GM12878 (cell line): Measurements from ENCODE around the gene SHC1. TPM values are rescaled to one million over a fixed set of nuclear protein-coding genes. Genes with fewer than 3 reads are reported as not detected.

ENCODE experiments used
- BCL11A ChIP-seq: IDR thresholded peaks from 2 replicates; pipeline ENCODE4 v1.6.1; 2011; ENCODE audit warnings: low read depth, low read length
- BRCA1 ChIP-seq: IDR thresholded peaks from 2 replicates; pipeline ENCODE4 v1.6.1; 2011; ENCODE audit warnings: low read depth, low read length, improper control_type of control experiment
- EGR1 ChIP-seq, 2 experiments: IDR thresholded peaks; 1 replicate in 1 of 2; 2 replicates in 1 of 2; pipeline ENCODE4 v1.6.1; 2011 to 2012; ENCODE audit warnings: low read depth in 2 of 2, low read length in 2 of 2, borderline replicate concordance in 1 of 2, mild to moderate bottlenecking in 1 of 2, moderate library complexity in 1 of 2
- GATAD2B ChIP-seq: fragments of 450-650 bp; conservative IDR thresholded peaks from 2 replicates; pipeline ENCODE4 v1.6.1; 2017; ENCODE audit warnings: low read depth, mild to moderate bottlenecking, moderate library complexity
- LARP7 ChIP-seq: fragments of 450-650 bp; IDR thresholded peaks from 2 replicates; pipeline ENCODE4 v1.6.1; 2017; ENCODE audit warnings: mild to moderate bottlenecking
- MXI1 ChIP-seq: fragments of 150-350 bp; IDR thresholded peaks from 2 replicates; pipeline ENCODE4 v1.6.1; 2011; ENCODE audit warnings: low read depth, mild to moderate bottlenecking, inconsistent platforms, low read length, improper control_type of control experiment
- NFYB ChIP-seq: IDR thresholded peaks from 2 replicates; pipeline ENCODE4 v1.6.1; 2011; ENCODE audit warnings: low read depth, mild to moderate bottlenecking, low read length, improper control_type of control experiment, moderate library complexity; ENCODE audit not compliant: insufficient read depth
- NR2C1 ChIP-seq: fragments of 450-650 bp; IDR thresholded peaks from 2 replicates; pipeline ENCODE4 v1.6.1; 2017; ENCODE audit warnings: antibody characterized with exemption, mild to moderate bottlenecking, moderate library complexity
- POLR2A ChIP-seq: IDR thresholded peaks from 2 replicates; pipeline ENCODE4 v1.6.1; 2011; ENCODE audit warnings: low read depth, mild to moderate bottlenecking, low read length
- RB1 ChIP-seq: fragments of 450-650 bp; formaldehyde crosslinking; IDR thresholded peaks from 2 replicates; pipeline ENCODE4 v1.6.1; 2017; ENCODE audit warnings: mild to moderate bottlenecking, borderline replicate concordance
- RELA ChIP-seq: fragments of 450-650 bp; IDR thresholded peaks from 2 replicates; pipeline ENCODE4 v1.8.0; 2014; ENCODE audit warnings: borderline replicate concordance; ENCODE audit not compliant: partially characterized antibody
- SMAD5 ChIP-seq: IDR thresholded peaks from 2 replicates; pipeline ENCODE4 v1.6.1; 2016; ENCODE audit warnings: antibody characterized with exemption, low read depth
- TAF1 ChIP-seq: IDR thresholded peaks from 2 replicates; pipeline ENCODE4 v1.6.1; 2011; ENCODE audit warnings: mild to moderate bottlenecking, low read depth, low read length, borderline replicate concordance
- ZNF274 ChIP-seq: IDR thresholded peaks from one replicate; pipeline ENCODE4 v1.8.0; 2011; ENCODE audit not compliant: insufficient read length, insufficient read depth
- polyA plus RNA-seq, 11 experiments: library from polyadenylated mRNA; depleted of rRNA in 4 of 11; unstranded in 6 of 11; stranded (reverse) in 5 of 11; fragments of >200 nt; fragmentation: Nextera tagmentation in 4 of 11; fragmentation: Illumina TruSeq in 1 of 11; extraction: Ambion mirVana in 4 of 11; extraction: Trizol in 1 of 11; gene quantifications; 1 replicate in 1 of 11; 2 replicates in 10 of 11; pipeline versions ENCODE4 v1.2.1 to v1.2.3, GENCODE V29; 2011 to 2016; ENCODE audit warnings: inconsistent platforms in 2 of 11, missing spikeins in 2 of 11, low read depth in 1 of 11
- total RNA-seq, 4 experiments: library from RNA; depleted of rRNA in 3 of 4; stranded (reverse); fragments of >200 nt in 3 of 4; fragmentation: Illumina TruSeq in 1 of 4; extraction: Trizol in 1 of 4; gene quantifications; 2 replicates each; pipeline versions ENCODE4 v1.2.1 to v1.2.3, GENCODE V29; 2013 to 2021
- TF ChIP-seq, protein P1 (sequence below): fragments of 450-650 bp; IDR thresholded peaks from 2 replicates; pipeline ENCODE4 v1.6.1; 2016; ENCODE audit warnings: mild to moderate bottlenecking
- TF ChIP-seq, protein P2 (sequence below): IDR thresholded peaks from 2 replicates; pipeline ENCODE4 v1.6.1; 2011; ENCODE audit warnings: low read depth, low read length, improper control_type of control experiment, borderline replicate concordance
- TF ChIP-seq, protein P3 (sequence below): IDR thresholded peaks from 2 replicates; pipeline ENCODE4 v1.6.1; 2012; ENCODE audit warnings: low read depth, low read length, improper control_type of control experiment
- TF ChIP-seq, protein P4 (sequence below): fragments of 450-650 bp; IDR thresholded peaks from 2 replicates; pipeline ENCODE4 v1.6.1; 2018; ENCODE audit warnings: borderline replicate concordance, mild to moderate bottlenecking; ENCODE audit not compliant: partially characterized antibody
- TF ChIP-seq, protein P5 (sequence below): IDR thresholded peaks from 2 replicates; pipeline ENCODE4 v1.6.1; 2011; ENCODE audit warnings: low read depth, mild to moderate bottlenecking, low read length, moderate library complexity, borderline replicate concordance; ENCODE audit errors: extremely low read depth

The SHC1 gene
- total and polyA plus RNA-seq, 10 of the 15 experiments (the other 5 are each of a cell fraction or from before 2014, with no cell fraction given): 2.6 to 49.3 (median 25.2) TPM

DNA sequence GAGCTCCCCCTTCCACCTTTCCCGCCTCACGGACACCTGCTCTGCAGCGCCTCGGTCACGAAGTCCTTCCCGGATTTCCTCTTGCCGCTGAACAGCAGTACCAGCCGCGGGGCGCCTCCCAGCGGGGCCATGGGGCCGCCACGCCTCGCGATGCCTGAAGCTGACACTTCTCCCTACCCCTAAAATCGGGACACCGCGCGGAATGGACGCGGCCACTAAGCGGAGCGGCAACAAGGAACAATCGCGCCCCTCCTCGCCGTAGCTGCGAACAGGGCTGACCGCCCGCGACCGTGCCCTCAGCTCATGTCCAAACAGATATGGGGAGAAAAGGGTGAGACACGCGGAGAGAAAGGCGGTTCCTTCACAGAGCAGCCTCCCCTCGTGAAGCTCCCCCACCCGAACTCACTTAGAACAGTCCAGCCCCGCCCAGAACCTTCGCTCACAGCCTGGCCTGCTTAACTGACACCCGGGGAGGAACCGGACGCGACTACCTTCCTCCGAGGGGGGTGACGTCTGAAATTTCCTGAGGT is 33.9 kb downstream of the SHC1 start, which contains the start of gene PMVK (continued):
- TF ChIP-seq, protein P1, sequence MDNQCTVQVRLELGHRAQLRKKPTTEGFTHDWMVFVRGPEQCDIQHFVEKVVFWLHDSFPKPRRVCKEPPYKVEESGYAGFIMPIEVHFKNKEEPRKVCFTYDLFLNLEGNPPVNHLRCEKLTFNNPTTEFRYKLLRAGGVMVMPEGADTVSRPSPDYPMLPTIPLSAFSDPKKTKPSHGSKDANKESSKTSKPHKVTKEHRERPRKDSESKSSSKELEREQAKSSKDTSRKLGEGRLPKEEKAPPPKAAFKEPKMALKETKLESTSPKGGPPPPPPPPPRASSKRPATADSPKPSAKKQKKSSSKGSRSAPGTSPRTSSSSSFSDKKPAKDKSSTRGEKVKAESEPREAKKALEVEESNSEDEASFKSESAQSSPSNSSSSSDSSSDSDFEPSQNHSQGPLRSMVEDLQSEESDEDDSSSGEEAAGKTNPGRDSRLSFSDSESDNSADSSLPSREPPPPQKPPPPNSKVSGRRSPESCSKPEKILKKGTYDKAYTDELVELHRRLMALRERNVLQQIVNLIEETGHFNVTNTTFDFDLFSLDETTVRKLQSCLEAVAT: peak; percentile 59; the same call in 1 of the 2 replicates
- peak; percentile 83 for TF ChIP-seq GATAD2B
- peak; percentile 58; the same call in 1 of the 2 replicates for TF ChIP-seq TAF1
- TF ChIP-seq, protein P2, sequence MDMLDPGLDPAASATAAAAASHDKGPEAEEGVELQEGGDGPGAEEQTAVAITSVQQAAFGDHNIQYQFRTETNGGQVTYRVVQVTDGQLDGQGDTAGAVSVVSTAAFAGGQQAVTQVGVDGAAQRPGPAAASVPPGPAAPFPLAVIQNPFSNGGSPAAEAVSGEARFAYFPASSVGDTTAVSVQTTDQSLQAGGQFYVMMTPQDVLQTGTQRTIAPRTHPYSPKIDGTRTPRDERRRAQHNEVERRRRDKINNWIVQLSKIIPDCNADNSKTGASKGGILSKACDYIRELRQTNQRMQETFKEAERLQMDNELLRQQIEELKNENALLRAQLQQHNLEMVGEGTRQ: no peak
- TF ChIP-seq POLR2A: peak; percentile 95
- TF ChIP-seq LARP7: peak; percentile 87
- peak in 1 of 2 experiments; percentile 31; a peak in 1 of 3 replicates for TF ChIP-seq EGR1 (IDR thresholded peaks at IDR 0.05; ENCODE audit: borderline replicate concordance in 1 of 2, low read depth in 2 of 2, low read length in 2 of 2)
- TF ChIP-seq SMAD5: peak; percentile 46; the same call in 1 of the 2 replicates
- TF ChIP-seq, protein P3, sequence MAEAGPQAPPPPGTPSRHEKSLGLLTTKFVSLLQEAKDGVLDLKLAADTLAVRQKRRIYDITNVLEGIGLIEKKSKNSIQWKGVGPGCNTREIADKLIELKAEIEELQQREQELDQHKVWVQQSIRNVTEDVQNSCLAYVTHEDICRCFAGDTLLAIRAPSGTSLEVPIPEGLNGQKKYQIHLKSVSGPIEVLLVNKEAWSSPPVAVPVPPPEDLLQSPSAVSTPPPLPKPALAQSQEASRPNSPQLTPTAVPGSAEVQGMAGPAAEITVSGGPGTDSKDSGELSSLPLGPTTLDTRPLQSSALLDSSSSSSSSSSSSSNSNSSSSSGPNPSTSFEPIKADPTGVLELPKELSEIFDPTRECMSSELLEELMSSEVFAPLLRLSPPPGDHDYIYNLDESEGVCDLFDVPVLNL: no peak
- TF ChIP-seq, protein P4, sequence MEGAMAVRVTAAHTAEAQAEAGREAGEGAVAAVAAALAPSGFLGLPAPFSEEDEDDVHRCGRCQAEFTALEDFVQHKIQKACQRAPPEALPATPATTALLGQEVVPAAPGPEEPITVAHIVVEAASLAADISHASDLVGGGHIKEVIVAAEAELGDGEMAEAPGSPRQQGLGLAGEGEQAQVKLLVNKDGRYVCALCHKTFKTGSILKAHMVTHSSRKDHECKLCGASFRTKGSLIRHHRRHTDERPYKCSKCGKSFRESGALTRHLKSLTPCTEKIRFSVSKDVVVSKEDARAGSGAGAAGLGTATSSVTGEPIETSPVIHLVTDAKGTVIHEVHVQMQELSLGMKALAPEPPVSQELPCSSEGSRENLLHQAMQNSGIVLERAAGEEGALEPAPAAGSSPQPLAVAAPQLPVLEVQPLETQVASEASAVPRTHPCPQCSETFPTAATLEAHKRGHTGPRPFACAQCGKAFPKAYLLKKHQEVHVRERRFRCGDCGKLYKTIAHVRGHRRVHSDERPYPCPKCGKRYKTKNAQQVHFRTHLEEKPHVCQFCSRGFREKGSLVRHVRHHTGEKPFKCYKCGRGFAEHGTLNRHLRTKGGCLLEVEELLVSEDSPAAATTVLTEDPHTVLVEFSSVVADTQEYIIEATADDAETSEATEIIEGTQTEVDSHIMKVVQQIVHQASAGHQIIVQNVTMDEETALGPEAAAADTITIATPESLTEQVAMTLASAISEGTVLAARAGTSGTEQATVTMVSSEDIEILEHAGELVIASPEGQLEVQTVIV: peak; percentile 91
- TF ChIP-seq RELA: peak; percentile 78
- TF ChIP-seq NR2C1: peak; percentile 56
- TF ChIP-seq, protein P5, sequence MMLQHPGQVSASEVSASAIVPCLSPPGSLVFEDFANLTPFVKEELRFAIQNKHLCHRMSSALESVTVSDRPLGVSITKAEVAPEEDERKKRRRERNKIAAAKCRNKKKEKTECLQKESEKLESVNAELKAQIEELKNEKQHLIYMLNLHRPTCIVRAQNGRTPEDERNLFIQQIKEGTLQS: peak; percentile 72; the same call in 1 of the 2 replicates
- peak; percentile 55 for TF ChIP-seq MXI1
- no peak for TF ChIP-seq ZNF274
- TF ChIP-seq BRCA1: peak; percentile 45
- no peak for TF ChIP-seq BCL11A
- peak; percentile 93 for TF ChIP-seq RB1
- no peak for TF ChIP-seq NFYB
- TF ChIP-seq, all 136 proteins: peak for 44
